HK-2 (cell line): ENCODE measurements around the gene PTPRM.

Experiments used
- DNase-seq: peaks from one replicate; pipeline ENCODE4 v3.0.0-alpha.2; 2018; ENCODE audit not compliant: unreplicated experiment

Gene PTPRM

GRCh38 chr18:7755753-7756475, 188.8 kb downstream of the PTPRM start:
- no peak for DNase-seq

GRCh38 chr18:7757175-7757574, 190.1 kb downstream of the PTPRM start:
- DNase-seq: no peak

- DNase-seq: no peak
Measured at GRCh38 chr18:7758764-7759163, 191.6 kb downstream of the PTPRM start.

DNA sequence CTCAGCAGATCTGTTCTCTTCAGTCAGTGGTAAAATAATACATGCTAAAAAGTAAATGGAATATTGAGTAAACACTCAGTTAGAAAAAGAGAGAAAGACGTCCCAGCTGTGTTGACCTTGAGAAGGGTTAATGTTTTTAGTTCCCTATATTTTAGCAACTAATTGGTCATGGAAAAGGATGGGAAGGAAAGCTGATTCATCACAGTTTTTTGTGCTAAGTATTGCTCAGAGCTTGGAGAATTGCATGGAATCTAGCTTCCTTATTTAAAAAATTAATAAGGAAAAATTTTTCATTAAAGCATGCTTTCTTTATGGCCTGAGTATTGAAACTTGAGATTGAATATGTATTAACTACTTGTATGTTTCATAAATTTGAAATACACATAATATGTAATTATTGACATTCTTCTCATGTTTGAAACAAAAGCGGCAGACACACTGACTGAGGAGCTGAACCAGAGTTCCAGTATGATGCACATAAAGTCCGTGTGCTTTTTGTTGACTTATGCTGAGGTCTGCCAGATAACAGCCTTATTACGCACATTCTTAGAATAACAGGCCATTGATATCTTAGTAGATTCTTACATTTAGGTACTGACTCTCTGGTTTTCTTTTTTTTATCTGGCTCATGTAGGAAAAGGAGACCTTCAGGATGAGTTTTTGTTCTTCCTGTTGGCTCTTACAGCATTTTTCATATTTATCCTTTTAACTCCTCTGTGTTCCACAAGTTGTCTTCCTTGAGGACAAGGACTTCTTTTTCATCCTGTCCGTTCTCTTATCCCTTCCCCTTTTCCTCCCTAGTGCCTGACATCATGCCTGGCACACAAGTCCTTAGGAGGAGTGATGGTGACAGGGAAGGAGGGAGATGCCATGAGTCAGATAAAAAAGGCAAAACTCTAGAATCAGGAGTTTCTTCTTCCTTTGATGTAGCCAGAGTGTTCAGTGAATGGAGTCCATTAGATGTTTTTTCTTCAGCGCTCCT, 194.1 kb downstream of the PTPRM start:
- no peak for DNase-seq

DNA sequence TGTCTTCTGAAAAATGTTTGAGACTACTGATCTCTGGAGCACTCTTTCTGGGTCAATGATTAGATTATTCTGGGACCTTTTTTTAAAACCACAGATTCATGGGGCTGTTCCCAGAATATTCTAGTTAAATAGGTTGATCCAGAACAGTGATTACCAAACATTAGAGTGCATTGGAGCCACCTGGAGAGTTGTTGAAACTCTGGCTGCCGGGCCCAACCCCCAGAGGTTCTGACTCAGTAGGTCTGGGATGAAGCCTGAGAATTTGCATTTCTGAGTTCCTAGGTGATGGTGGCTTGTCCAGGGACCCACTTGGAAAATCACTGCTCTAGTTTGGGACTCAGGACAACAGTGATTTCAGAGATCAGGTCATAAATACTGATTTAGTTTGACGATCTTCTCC, 197.3 kb downstream of the PTPRM start:
- DNase-seq: no peak

DNA sequence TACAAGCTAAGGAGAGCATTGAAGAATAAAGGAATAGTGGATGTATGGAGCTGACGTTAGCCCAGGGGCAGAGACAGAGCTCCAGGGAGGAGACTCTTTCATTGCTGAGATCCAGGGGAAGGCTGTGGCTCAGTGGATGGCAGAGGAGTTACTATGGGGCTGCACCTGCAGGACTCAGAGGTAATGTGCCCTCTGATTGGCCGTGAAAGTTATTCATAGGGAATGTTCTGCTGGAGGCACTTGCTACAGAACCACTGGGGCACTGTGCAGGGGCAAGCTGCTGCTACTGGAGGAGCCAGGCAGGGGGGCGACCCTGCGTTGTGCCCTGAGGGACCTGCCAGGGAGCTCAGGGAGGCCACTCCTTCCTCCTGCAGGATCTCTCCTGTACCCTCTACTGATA, 199.2 kb downstream of the PTPRM start:
- DNase-seq: no peak

DNA sequence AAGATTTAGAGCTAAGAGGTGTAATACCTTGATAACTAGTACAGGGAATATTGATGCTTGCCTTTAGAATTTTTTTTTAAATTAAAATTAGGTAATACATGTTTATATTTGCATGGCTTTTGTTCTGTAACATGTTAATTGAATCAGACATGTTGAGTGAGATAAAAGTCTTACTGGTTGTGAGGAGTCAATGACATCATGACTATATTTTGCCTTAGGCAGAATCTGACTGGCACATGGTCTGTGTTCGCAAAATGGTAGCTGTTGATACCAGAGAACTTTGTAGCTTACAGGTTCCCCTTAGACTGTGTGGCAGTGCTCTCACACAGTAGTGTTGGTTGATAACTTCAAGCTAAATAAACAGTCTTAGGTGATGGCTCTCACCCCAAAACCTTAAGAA, 199.7 kb downstream of the PTPRM start:
- no peak for DNase-seq

GRCh38 chr18:7770908-7771307, 203.8 kb downstream of the PTPRM start:
- no peak for DNase-seq

GRCh38 chr18:7772510-7772888, 205.4 kb downstream of the PTPRM start:
- no peak for DNase-seq

GRCh38 chr18:7772951-7773350, 205.8 kb downstream of the PTPRM start:
- DNase-seq: no peak

GRCh38 chr18:7775128-7775527, 208.0 kb downstream of the PTPRM start:
- no peak for DNase-seq

GRCh38 chr18:7775843-7776242, 208.7 kb downstream of the PTPRM start:
- DNase-seq: no peak

- no peak for DNase-seq
Measured at GRCh38 chr18:7778181-7778580, 211.1 kb downstream of the PTPRM start.

GRCh38 chr18:7779211-7779610, 212.1 kb downstream of the PTPRM start:
- DNase-seq: no peak

- DNase-seq: peak; percentile 35
Measured at GRCh38 chr18:7784171-7784570, 217.1 kb downstream of the PTPRM start.

- DNase-seq: no peak
Measured at GRCh38 chr18:7786569-7786968, 219.5 kb downstream of the PTPRM start.

DNA sequence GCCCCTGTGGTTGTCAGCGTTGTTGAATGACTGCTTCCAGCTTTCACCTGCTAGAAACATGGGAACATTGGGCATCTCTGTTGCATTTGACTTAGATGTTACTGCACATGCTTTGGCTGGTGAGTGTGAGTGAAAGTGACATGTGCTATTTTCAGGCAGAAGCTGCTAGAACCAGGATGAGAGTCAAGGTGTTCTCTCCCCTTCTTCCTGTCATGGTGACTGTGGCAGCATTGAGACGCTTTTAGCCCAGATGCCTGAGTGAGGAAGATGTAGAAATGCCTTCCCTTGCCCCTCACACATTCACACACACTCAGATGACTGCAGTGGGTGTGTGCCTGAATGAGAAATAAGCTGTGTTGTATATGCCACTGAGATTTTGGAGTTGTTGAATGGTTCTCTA, 220.2 kb downstream of the PTPRM start:
- DNase-seq: no peak

DNA sequence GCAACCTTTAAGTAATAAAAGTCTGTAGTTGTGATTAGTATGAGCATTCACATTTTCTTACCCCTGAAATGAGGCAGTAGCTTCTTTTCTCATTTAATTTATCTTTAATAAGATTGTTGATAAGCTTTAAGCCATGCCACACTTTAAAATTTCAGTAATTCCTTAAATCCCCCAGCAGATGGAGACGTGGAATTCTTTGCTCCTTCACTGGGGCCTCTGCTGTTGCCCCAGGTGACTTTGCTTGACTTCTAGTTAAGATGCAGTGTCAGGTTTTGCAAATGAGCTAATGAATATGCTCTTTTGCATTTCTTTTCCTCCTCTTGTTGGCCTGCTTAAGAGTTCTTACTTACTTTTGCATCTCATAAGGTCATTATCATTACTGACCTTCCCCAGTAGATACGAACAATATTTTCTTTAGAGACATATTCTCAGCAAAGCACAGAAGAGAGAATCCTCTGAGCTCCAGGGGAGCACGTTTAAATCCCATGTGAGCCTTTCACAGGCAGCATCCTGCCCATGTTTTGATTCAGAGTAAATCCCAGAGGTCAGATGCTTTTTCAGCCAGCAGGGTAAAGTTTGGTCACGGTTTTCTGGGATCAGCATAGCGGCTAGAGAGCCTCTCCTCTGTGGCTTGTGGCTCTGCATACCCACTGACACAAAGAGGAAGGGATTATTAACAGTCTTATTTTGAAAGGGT, 222.9 kb downstream of the PTPRM start:
- no peak for DNase-seq

DNA sequence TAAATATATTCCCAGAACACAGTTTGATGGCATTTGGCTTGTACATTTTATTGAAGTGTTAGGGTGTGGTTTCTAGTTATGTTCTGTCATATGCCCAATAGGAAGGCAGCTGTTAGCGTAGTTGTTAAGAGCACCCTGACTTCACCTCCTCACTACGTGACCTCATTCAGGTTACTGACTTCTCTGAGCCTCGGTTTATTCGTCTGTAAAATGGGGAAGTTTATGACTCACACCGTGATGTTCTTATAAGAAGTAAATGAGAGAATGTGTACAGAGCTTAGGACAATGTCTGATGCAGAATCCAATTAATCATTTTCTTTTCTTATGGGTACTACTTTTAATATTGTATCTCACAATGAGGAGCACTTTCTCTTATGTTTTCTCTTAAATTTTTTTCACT, 226.0 kb downstream of the PTPRM start:
- no peak for DNase-seq

DNA sequence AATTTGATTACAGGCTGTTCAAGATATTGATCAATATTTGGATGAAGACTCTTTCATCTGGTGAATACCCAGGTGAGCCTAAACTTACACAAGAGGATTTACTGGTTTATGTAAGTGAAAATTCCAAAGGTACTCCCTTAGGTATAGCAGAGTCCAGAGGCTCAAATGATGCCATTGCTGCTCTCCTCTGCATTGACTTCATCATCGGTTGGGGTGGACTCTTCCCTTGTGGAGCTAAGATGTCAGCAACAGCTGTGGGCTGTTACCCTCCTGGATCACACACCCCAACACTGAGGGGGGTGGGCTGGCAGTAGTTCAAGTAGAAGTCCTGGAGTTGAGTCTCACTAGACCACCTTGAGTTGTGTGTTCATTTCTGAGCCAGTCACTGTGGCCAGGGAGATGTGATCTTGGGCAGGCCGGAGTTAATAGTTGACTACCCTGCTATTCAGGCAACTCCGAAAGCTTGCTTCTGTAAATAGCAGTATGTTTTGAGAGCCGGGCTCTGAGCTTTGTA, 236.9 kb downstream of the PTPRM start:
- no peak for DNase-seq

GRCh38 chr18:7805096-7805495, 238.0 kb downstream of the PTPRM start:
- no peak for DNase-seq

DNA sequence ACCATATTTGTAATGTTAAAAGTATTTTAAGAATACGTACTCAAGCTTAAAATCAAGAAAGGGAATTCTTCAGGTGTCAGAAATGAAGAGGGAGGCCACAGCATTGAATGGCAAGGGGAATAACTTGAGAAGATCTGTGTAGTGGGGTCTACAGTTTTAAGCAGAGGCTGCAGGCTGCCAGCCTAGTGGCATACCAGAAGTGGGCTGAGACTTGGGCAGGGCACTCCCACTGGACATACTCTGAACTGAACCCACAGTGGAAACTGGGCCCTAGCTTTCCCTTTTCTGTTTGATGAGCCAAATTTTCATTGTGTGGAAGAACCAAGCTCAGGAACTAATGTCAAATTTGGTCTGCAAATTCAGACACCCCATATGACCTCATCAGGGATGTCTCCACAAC, 238.8 kb downstream of the PTPRM start:
- DNase-seq: no peak
